H1 (cell line): ENCODE measurements around the gene KIF26A. TPM values are rescaled to one million over a fixed set of nuclear protein-coding genes. Genes with fewer than 3 reads are reported as not detected.

ENCODE experiments used
- CTCF ChIA-PET: fragments of 300-600 bp; sonication (Branson Sonifier 250); formaldehyde crosslinking; loops from one replicate; lab custom pipeline; 2021; ENCODE audit not compliant: partially characterized antibody; lab: Charles Lee
- POLR2A ChIA-PET: fragments of 300-600 bp; sonication (Branson Sonifier 250); formaldehyde crosslinking; loops from one replicate; lab custom pipeline; 2021; ENCODE audit warnings: inconsistent platforms; ENCODE audit not compliant: partially characterized antibody; lab: Charles Lee
- DNase-seq, 2 experiments: peaks; one replicate each; pipeline versions ENCODE4 v3.0.0 to v3.0.0-alpha.2; 2010 to 2022; ENCODE audit warnings: low spot score in 2 of 2, low read depth in 1 of 2, mixed read lengths in 1 of 2
- FAIRE-seq: peaks from 2 replicates; lab custom pipeline; 2011; peaks lifted over from hg19 to GRCh38; lab: Jason Lieb, UNC
- H2AFZ ChIP-seq: 2 replicates; pipeline ENCODE4 v1.8.1; 2012; ENCODE audit warnings: low read length, inconsistent platforms
- H2AK5ac ChIP-seq: 2 replicates; pipeline ENCODE4 v1.6.1; 2013; ENCODE audit warnings: low read depth, low read length
- H2BK120ac ChIP-seq: replicated peaks from 2 replicates; pipeline ENCODE3; 2013; ENCODE audit warnings: low read depth, low read length, inconsistent platforms
- H2BK12ac ChIP-seq: 2 replicates; pipeline ENCODE4 v1.6.1; 2013; ENCODE audit warnings: low read depth, low read length
- H2BK15ac ChIP-seq: 2 replicates; pipeline ENCODE4 v1.6.1; 2013; ENCODE audit warnings: low read length
- H2BK20ac ChIP-seq: 2 replicates; pipeline ENCODE4 v1.6.1; 2013; ENCODE audit warnings: low read length
- H2BK5ac ChIP-seq: 2 replicates; pipeline ENCODE4 v1.6.1; 2013; ENCODE audit warnings: low read depth, low read length
- H3K14ac ChIP-seq: 2 replicates; pipeline ENCODE4 v1.6.1; 2013; ENCODE audit warnings: inconsistent platforms; ENCODE audit not compliant: insufficient read length
- H3K18ac ChIP-seq: 2 replicates; pipeline ENCODE4 v1.6.1; 2013; ENCODE audit warnings: low read length; ENCODE audit errors: extremely low read depth
- H3K23ac ChIP-seq: 2 replicates; pipeline ENCODE4 v1.6.1; 2013; ENCODE audit warnings: inconsistent platforms; ENCODE audit not compliant: insufficient read length
- H3K23me2 ChIP-seq: 2 replicates; pipeline ENCODE4 v1.6.1; 2013; ENCODE audit warnings: low read depth, low read length
- H3K27ac ChIP-seq: 2 replicates; pipeline ENCODE4 v1.6.1; 2011; ENCODE audit warnings: low read depth, low read length, inconsistent platforms
- H3K27me3 ChIP-seq, 4 experiments: replicated peaks in 1 of 4; 1 replicate in 1 of 4; 2 replicates in 3 of 4; pipeline versions ENCODE4 v1.6.1 to v1.8.1; 2011 to 2013; ENCODE audit warnings: low read length in 3 of 4, mild to moderate bottlenecking in 3 of 4, inconsistent platforms in 2 of 4, mixed read lengths in 2 of 4, moderate library complexity in 1 of 4; ENCODE audit not compliant: control insufficient read depth in 3 of 4, insufficient read depth in 3 of 4; ENCODE audit errors: extremely low read depth in 1 of 4
- H3K36me3 ChIP-seq, 4 experiments: 2 replicates each; pipeline versions ENCODE4 v1.6.1 to v1.8.1; 2011 to 2013; ENCODE audit warnings: mild to moderate bottlenecking in 4 of 4, low read length in 3 of 4, moderate library complexity in 2 of 4, control low read depth in 1 of 4, inconsistent platforms in 1 of 4; ENCODE audit not compliant: insufficient read depth in 4 of 4, control insufficient read depth in 2 of 4
- H3K4ac ChIP-seq: replicated peaks from 2 replicates; pipeline ENCODE3; 2013; ENCODE audit warnings: low read length, low read depth, mixed read lengths, inconsistent platforms; ENCODE audit not compliant: insufficient read length
- H3K4me1 ChIP-seq, 4 experiments: replicated peaks in 1 of 4; 1 replicate in 1 of 4; 2 replicates in 3 of 4; pipeline versions ENCODE4 v1.6.1 to v1.8.1; 2011 to 2013; ENCODE audit warnings: low read length in 3 of 4, inconsistent platforms in 2 of 4, mixed read lengths in 1 of 4; ENCODE audit not compliant: insufficient read depth in 4 of 4, control insufficient read depth in 3 of 4
- H3K4me2 ChIP-seq, 2 experiments: 2 replicates each; pipeline versions ENCODE4 v1.6.1 to v1.8.1; 2011 to 2013; ENCODE audit warnings: low read depth in 2 of 2, low read length in 2 of 2, control low read depth in 1 of 2, inconsistent platforms in 1 of 2, mild to moderate bottlenecking in 1 of 2; ENCODE audit not compliant: insufficient read depth in 1 of 2
- H3K4me3 ChIP-seq, 4 experiments: fragments of 200-600, 300-600 bp in 1 of 4; sonication (generic), shearing (Covaris generic), sonication (Bioruptor Twin) in 1 of 4; 2 replicates each; pipeline versions ENCODE4 v1.5.1 to v1.8.1; 2011 to 2016; ENCODE audit warnings: low read length in 4 of 4, low read depth in 3 of 4, control low read depth in 2 of 4, inconsistent platforms in 2 of 4, mild to moderate bottlenecking in 2 of 4, mixed read lengths in 1 of 4, moderate library complexity in 1 of 4; ENCODE audit not compliant: insufficient read depth in 2 of 4; ENCODE audit errors: extremely low read depth in 1 of 4
- H3K56ac ChIP-seq: replicated peaks from 2 replicates; pipeline ENCODE3; 2013; ENCODE audit warnings: low read depth, mild to moderate bottlenecking, mixed read lengths, low read length, inconsistent platforms; ENCODE audit not compliant: insufficient read length
- H3K79me1 ChIP-seq: 2 replicates; pipeline ENCODE4 v1.6.1; 2013; ENCODE audit warnings: low read depth, low read length, control low read depth
- H3K79me2 ChIP-seq, 2 experiments: 2 replicates each; pipeline versions ENCODE4 v1.6.1 to v1.8.1; 2012 to 2013; ENCODE audit warnings: low read length in 2 of 2, mild to moderate bottlenecking in 2 of 2, inconsistent platforms in 1 of 2; ENCODE audit not compliant: insufficient read depth in 2 of 2, control insufficient read depth in 1 of 2
- H3K9ac ChIP-seq, 4 experiments: replicated peaks in 1 of 4; 1 replicate in 1 of 4; 2 replicates in 3 of 4; pipeline versions ENCODE4 v1.6.1 to v1.8.1; 2011 to 2013; ENCODE audit warnings: low read depth in 3 of 4, low read length in 3 of 4, control low read depth in 2 of 4, mild to moderate bottlenecking in 2 of 4, moderate library complexity in 2 of 4, inconsistent platforms in 1 of 4; ENCODE audit errors: extremely low read depth in 1 of 4
- H3K9me3 ChIP-seq, 2 experiments: 2 replicates each; pipeline versions ENCODE4 v1.6.1 to v1.8.1; 2012 to 2013; ENCODE audit warnings: mild to moderate bottlenecking in 2 of 2, moderate library complexity in 2 of 2, control low read depth in 1 of 2, inconsistent platforms in 1 of 2, low read depth in 1 of 2, low read length in 1 of 2, mixed read lengths in 1 of 2; ENCODE audit not compliant: insufficient read depth in 2 of 2
- H4K20me1 ChIP-seq, 2 experiments: replicated peaks in 1 of 2; 2 replicates each; pipeline versions ENCODE3 to v1.8.1; 2011 to 2013; ENCODE audit warnings: inconsistent platforms in 2 of 2, low read length in 2 of 2, mild to moderate bottlenecking in 1 of 2; ENCODE audit not compliant: insufficient read depth in 2 of 2, control insufficient read depth in 1 of 2
- H4K5ac ChIP-seq: 2 replicates; pipeline ENCODE4 v1.6.1; 2013; ENCODE audit warnings: low read length, low read depth, mixed read lengths, inconsistent platforms; ENCODE audit not compliant: insufficient read length
- H4K8ac ChIP-seq: 2 replicates; pipeline ENCODE4 v1.8.0; 2013; ENCODE audit warnings: mild to moderate bottlenecking, moderate library complexity, low read length, inconsistent platforms; ENCODE audit not compliant: insufficient read depth; ENCODE audit errors: extremely low read depth
- H4K91ac ChIP-seq: replicated peaks from 2 replicates; pipeline ENCODE3; 2013; ENCODE audit warnings: low read length, mixed read lengths, inconsistent platforms; ENCODE audit not compliant: insufficient read length
- ATF2 ChIP-seq: IDR thresholded peaks from 2 replicates; pipeline ENCODE4 v1.6.1; 2012; ENCODE audit warnings: low read length, inconsistent platforms
- CTBP2 ChIP-seq: IDR thresholded peaks from 2 replicates; pipeline ENCODE4 v1.7.0; 2011; ENCODE audit warnings: borderline replicate concordance, mild to moderate bottlenecking, moderate library complexity, mixed read lengths, low read length; ENCODE audit not compliant: insufficient read depth, insufficient read length
- EP300 ChIP-seq, 2 experiments: IDR thresholded peaks; 1 replicate in 1 of 2; 2 replicates in 1 of 2; pipeline ENCODE4 v1.6.1; 2011 to 2012; ENCODE audit warnings: low read depth in 2 of 2, low read length in 2 of 2, mild to moderate bottlenecking in 2 of 2, borderline replicate concordance in 1 of 2, inconsistent platforms in 1 of 2, moderate library complexity in 1 of 2
- GABPA ChIP-seq: IDR thresholded peaks from 2 replicates; pipeline ENCODE4 v1.6.1; 2011; ENCODE audit warnings: mild to moderate bottlenecking, low read length, moderate library complexity, borderline replicate concordance; ENCODE audit not compliant: insufficient read depth
- JUN ChIP-seq: IDR thresholded peaks from 2 replicates; pipeline ENCODE4 v1.6.1; 2011; ENCODE audit warnings: low read depth, mild to moderate bottlenecking, improper control_type of control experiment, low read length
- MAFK ChIP-seq: IDR thresholded peaks from 2 replicates; pipeline ENCODE4 v1.6.1; 2012; ENCODE audit warnings: low read depth, mild to moderate bottlenecking, improper control_type of control experiment, low read length
- POU5F1 ChIP-seq: IDR thresholded peaks from 2 replicates; pipeline ENCODE4 v1.6.1; 2011; ENCODE audit warnings: low read depth, mild to moderate bottlenecking, low read length, moderate library complexity
- RFX5 ChIP-seq: IDR thresholded peaks from 2 replicates; pipeline ENCODE4 v1.6.1; 2011; ENCODE audit warnings: low read depth, low read length, improper control_type of control experiment, borderline replicate concordance
- WGBS, 2 experiments: shearing (Covaris generic) in 1 of 2; methylation state at CpG; one replicate each; pipeline versions ENCODE4 v1.1.6 to v1.1.7; 2013 to 2015; ENCODE audit warnings: low lambda C conversion rate in 2 of 2, mixed read lengths in 2 of 2, inconsistent platforms in 1 of 2, low coverage in 1 of 2, missing lambda C conversion rate in 1 of 2; ENCODE audit not compliant: insufficient replicate concordance in 2 of 2, insufficient coverage in 1 of 2, insufficient read length in 1 of 2; ENCODE audit errors: extremely low coverage in 1 of 2, missing lambda C conversion rate in 1 of 2; 5-methylcytosine and 5-hydroxymethylcytosine counted together
- polyA plus RNA-seq, 7 experiments: library from polyadenylated mRNA; depleted of rRNA in 3 of 7; stranded (reverse) in 5 of 7; unstranded in 2 of 7; fragments of >200 nt in 5 of 7; fragments of 200-250 nt in 2 of 7; gene quantifications; 1 replicate in 5 of 7; 2 replicates in 1 of 7; 4 replicates in 1 of 7; pipeline versions ENCODE4 v1.2.1 to v1.2.3, GENCODE V29; 2011 to 2013; ENCODE audit warnings: missing spikeins in 2 of 7, mixed read lengths in 2 of 7
- total RNA-seq: library from RNA; stranded (reverse); fragmentation: NEBNext Ultra II Directional; extraction: Animal tissue kit (Norgen Biotek cat#: 25700); gene quantifications from 2 replicates; pipeline ENCODE4 v1.2.1, GENCODE V29; 2021

Gene KIF26A
- total and polyA plus RNA-seq, 2 of the 8 experiments (the other 6 are each of a cell fraction or from before 2014, with no cell fraction given): 11.5 to 41.6 TPM

GRCh38 chr14:104098272-104099095, 39.9 kb upstream of the KIF26A start:
- no peaks in the 10 kb centered on the region for H3K79me2 ChIP-seq
- H3K4me3 ChIP-seq: no peak overlapping the region
- no peaks in the 10 kb centered on the region; a peak in 3 of 7 replicates for H3K27me3 ChIP-seq
- DNase-seq (no peak), FAIRE-seq (no peak)
- no peak overlapping the region for H4K8ac ChIP-seq
- POLR2A ChIA-PET: no interaction called here
- no peak overlapping the region for H3K9ac ChIP-seq
- no peaks in the 10 kb centered on the region for H4K20me1 ChIP-seq
- no peak overlapping the region for H2BK120ac ChIP-seq
- H3K23me2 ChIP-seq: no peaks in the 10 kb centered on the region
- no peaks in the 10 kb centered on the region for H3K9me3 ChIP-seq
- no peak overlapping the region for H4K5ac ChIP-seq
- CTCF ChIA-PET: interaction anchor here (0.6 to 2.2 kb wide), 11 partner anchors 8 to 147 kb away, joined by 3 to 9 read pairs (median 3); no protein-coding TSS in a partner anchor
- H2BK15ac ChIP-seq: no peak overlapping the region
- no peak overlapping the region for H3K4me2 ChIP-seq
- no peak overlapping the region for H4K91ac ChIP-seq
- H3K56ac ChIP-seq: no peak overlapping the region
- H2BK20ac ChIP-seq: no peak overlapping the region
- no peak overlapping the region for H2AK5ac ChIP-seq
- H3K18ac ChIP-seq: no peak overlapping the region
- H3K4ac ChIP-seq: no peak overlapping the region
- no peak overlapping the region for H2BK12ac ChIP-seq
- no peak overlapping the region for H3K23ac ChIP-seq
- no peak overlapping the region for H3K14ac ChIP-seq
- H2AFZ ChIP-seq: no peak overlapping the region
- H3K27ac ChIP-seq: no peak overlapping the region
- WGBS, 2 experiments: 91% methylated on average over 24 of the region's 25 CpGs; no CpG with 5 or more reads in 1 of the 2 experiments
- H2BK5ac ChIP-seq: no peak overlapping the region
- H3K79me1 ChIP-seq: no peaks in the 10 kb centered on the region
- H3K36me3 ChIP-seq: no peaks in the 10 kb centered on the region
- peaks cover 0 to 7% (median 4%) of the 10 kb centered on the region in 4 experiments; a peak in 3 of 7 replicates for H3K4me1 ChIP-seq
- no peak for TF ChIP-seq GABPA
- no peak for TF ChIP-seq ATF2
- no peak for TF ChIP-seq MAFK
- TF ChIP-seq CTBP2: no peak
- TF ChIP-seq POU5F1: no peak
- TF ChIP-seq EP300 (IDR thresholded peaks at IDR 0.05; ENCODE audit: borderline replicate concordance in 1 of 2, low read depth in 2 of 2, low read length in 2 of 2): no peak
- TF ChIP-seq JUN: no peak
- TF ChIP-seq RFX5: no peak
